ENCODE data around the gene PDE7B. TPM values are rescaled to one million over a fixed set of nuclear protein-coding genes. Genes with fewer than 3 reads are reported as not detected.

Gene PDE7B
- total RNA-seq, 1 experiment from 2014 or later: not detected

DNA sequence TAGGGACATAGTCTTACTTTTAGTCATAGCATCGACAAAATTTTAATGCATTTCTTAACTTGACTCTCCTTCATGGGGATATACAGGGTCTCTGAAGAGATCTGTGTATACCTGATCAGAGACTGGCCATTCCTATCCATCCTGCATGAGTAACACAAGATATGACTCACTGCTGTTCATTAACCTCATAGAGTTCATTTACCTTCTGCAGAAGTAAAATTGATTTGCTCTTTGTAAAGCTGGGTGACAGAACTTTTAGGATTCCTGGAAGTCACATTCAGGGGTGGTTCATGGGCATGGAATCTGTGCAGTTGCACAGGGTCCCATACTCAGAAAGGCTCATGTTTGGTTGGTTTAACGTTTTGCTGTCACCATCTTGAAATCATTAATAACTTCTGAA is 53.2 kb downstream of the PDE7B start:
- intact Hi-C loops (cut with micrococcal nuclease): no loop called here
- Histone ChIP-seq H3K27ac (ENCODE audit: low read length) (no peak overlapping the region), H4K20me1 (ENCODE audit: low read length) (no peaks in the 10 kb centered on the region), H2AFZ (ENCODE audit: low read length) (no peak overlapping the region), H3K4me2 (ENCODE audit: low read length) (no peak overlapping the region), H3K27me3 (ENCODE audit: low read length) (no peaks in the 10 kb centered on the region), H3K9me2 (replicated peaks; ENCODE audit: low read length) (no peaks in the 10 kb centered on the region), H3K79me2 (ENCODE audit: low read length) (no peaks in the 10 kb centered on the region), H3K36me3 (ENCODE audit: low read depth, low read length) (no peaks in the 10 kb centered on the region), H3K4me1 (ENCODE audit: insufficient read depth, low read length) (peaks cover 9% of the 10 kb centered on the region), H3F3A (ENCODE audit: low read length, unreplicated experiment) (no peaks in the 10 kb centered on the region), H3K9ac (ENCODE audit: low read length) (no peak overlapping the region), H3K4me3 (ENCODE audit: low read length) (no peak overlapping the region), H3K9me3 (ENCODE audit: low read length) (no peaks in the 10 kb centered on the region)
- TF ChIP-seq, protein P1, sequence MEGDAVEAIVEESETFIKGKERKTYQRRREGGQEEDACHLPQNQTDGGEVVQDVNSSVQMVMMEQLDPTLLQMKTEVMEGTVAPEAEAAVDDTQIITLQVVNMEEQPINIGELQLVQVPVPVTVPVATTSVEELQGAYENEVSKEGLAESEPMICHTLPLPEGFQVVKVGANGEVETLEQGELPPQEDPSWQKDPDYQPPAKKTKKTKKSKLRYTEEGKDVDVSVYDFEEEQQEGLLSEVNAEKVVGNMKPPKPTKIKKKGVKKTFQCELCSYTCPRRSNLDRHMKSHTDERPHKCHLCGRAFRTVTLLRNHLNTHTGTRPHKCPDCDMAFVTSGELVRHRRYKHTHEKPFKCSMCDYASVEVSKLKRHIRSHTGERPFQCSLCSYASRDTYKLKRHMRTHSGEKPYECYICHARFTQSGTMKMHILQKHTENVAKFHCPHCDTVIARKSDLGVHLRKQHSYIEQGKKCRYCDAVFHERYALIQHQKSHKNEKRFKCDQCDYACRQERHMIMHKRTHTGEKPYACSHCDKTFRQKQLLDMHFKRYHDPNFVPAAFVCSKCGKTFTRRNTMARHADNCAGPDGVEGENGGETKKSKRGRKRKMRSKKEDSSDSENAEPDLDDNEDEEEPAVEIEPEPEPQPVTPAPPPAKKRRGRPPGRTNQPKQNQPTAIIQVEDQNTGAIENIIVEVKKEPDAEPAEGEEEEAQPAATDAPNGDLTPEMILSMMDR (conservative IDR thresholded peaks at IDR 0.05; ENCODE audit: low read depth, low read length): no peak
- no peak for TF ChIP-seq EZH2 (IDR thresholded peaks at IDR 0.05; ENCODE audit: low read length, unreplicated experiment)
- TF ChIP-seq EZH2phosphoT487 (IDR thresholded peaks at IDR 0.05; ENCODE audit: borderline replicate concordance, low read length): no peak
- ChIA-PET POLR2A (ENCODE audit: unreplicated experiment) (no interaction called here), CTCF (no interaction called here)
- ATAC-seq: peak; percentile 77
- DNase-seq: peak; percentile 50
- BruUV-seq (replicated peaks): no TSS peak

DNA sequence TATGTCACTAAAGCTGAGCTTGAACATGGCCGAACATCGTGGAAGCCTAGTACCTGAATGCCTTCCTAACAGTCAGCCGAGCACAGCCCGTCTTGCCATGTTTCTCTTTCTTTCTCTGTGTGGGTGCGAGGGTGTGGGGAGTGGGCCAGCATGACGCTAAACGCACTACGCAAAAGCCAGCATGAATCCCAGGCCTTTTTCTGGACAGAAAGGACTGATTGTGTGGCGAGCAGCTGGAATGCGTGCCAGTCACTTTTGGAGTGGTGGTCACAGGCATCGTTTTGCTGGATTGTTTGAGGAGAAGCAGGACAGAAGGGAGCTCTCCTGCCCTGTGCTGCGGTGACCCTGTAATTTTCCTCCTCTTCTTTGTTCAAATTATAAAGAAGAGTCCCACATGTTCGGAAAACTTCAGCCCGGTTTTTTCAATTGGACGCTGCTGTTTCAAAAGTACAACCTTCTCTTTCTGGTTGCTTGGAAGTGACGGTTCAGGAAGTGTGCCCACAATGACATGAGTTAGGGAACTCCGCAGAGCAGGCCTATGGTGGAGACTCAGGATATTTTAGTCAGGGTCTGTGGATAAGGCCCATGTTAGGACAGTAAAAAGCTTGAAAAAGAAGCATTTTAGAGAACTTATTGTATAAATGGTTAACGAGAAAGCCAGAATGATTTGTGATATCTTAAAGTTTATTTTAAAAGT is 54.3 kb downstream of the PDE7B start:
- H2AFZ ChIP-seq (ENCODE audit: low read length): no peak overlapping the region

DNA sequence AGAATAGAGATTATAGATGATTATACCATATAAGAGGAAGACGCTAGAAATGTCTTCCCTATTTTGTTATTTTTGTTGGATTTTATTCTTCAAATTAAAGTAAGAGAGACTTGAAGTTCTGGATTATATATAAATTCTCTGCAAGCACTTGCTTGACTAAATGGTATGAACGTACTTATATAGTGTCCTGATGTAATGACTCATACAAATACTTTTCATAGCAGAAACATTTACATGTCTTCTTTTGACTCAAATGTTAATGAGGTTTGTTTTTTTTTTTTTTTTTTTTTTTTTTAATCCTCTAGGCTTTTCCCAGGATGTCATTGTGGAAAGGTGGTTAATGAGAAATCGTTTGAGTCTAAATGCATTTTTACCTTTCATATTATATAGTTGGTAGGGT is 55.0 kb downstream of the PDE7B start:
- Histone ChIP-seq H3K79me2 (ENCODE audit: low read length) (no peaks in the 10 kb centered on the region), H4K20me1 (ENCODE audit: low read length) (no peaks in the 10 kb centered on the region), H3K27me3 (ENCODE audit: low read length) (no peaks in the 10 kb centered on the region), H3K4me2 (ENCODE audit: low read length) (no peak overlapping the region), H2AFZ (ENCODE audit: low read length) (no peak overlapping the region), H3K9ac (ENCODE audit: low read length) (no peak overlapping the region), H3K4me1 (ENCODE audit: insufficient read depth, low read length) (peaks cover 9% of the 10 kb centered on the region), H3K36me3 (ENCODE audit: low read depth, low read length) (no peaks in the 10 kb centered on the region), H3K9me3 (ENCODE audit: low read length) (no peaks in the 10 kb centered on the region), H3K9me2 (replicated peaks; ENCODE audit: low read length) (no peaks in the 10 kb centered on the region), H3K4me3 (ENCODE audit: low read length) (no peak overlapping the region), H3K27ac (ENCODE audit: low read length) (no peak overlapping the region), H3F3A (ENCODE audit: low read length, unreplicated experiment) (no peaks in the 10 kb centered on the region)
- no TSS peak for BruUV-seq (replicated peaks)
- DNase-seq: peak; percentile 20
- ATAC-seq: no peak
- ChIA-PET CTCF (no interaction called here), POLR2A (ENCODE audit: unreplicated experiment) (no interaction called here)
- intact Hi-C loops (cut with micrococcal nuclease): no loop called here
- TF ChIP-seq EZH2phosphoT487 (IDR thresholded peaks at IDR 0.05; ENCODE audit: borderline replicate concordance, low read length) (no peak), EZH2 (IDR thresholded peaks at IDR 0.05; ENCODE audit: low read length, unreplicated experiment) (no peak)
- TF ChIP-seq, protein P1 (conservative IDR thresholded peaks at IDR 0.05; ENCODE audit: low read depth, low read length): no peak

More for the DNA sequence above, 54.3 kb downstream of the PDE7B start:
- H3K27me3 ChIP-seq (ENCODE audit: low read length): no peaks in the 10 kb centered on the region
- no TSS peak for BruUV-seq (replicated peaks)
- H3K4me1 ChIP-seq (ENCODE audit: insufficient read depth, low read length): peaks cover 9% of the 10 kb centered on the region
- no peaks in the 10 kb centered on the region for H3K9me2 ChIP-seq (replicated peaks; ENCODE audit: low read length)
- H3K4me2 ChIP-seq (ENCODE audit: low read length): no peak overlapping the region
- H3K79me2 ChIP-seq (ENCODE audit: low read length): no peaks in the 10 kb centered on the region
- CTCF ChIA-PET: no interaction called here
- intact Hi-C loops (cut with micrococcal nuclease): no loop called here
- H3K36me3 ChIP-seq (ENCODE audit: low read depth, low read length): no peaks in the 10 kb centered on the region
- no peak overlapping the region for H3K4me3 ChIP-seq (ENCODE audit: low read length)
- ATAC-seq (no peak), DNase-seq (no peak)
- POLR2A ChIA-PET (ENCODE audit: unreplicated experiment): no interaction called here
- no peaks in the 10 kb centered on the region for H3K9me3 ChIP-seq (ENCODE audit: low read length)
- H3K27ac ChIP-seq (ENCODE audit: low read length): no peak overlapping the region
- H4K20me1 ChIP-seq (ENCODE audit: low read length): no peaks in the 10 kb centered on the region
- TF ChIP-seq, protein P1 (conservative IDR thresholded peaks at IDR 0.05; ENCODE audit: low read depth, low read length): no peak
- TF ChIP-seq EZH2phosphoT487 (IDR thresholded peaks at IDR 0.05; ENCODE audit: borderline replicate concordance, low read length) (no peak), EZH2 (IDR thresholded peaks at IDR 0.05; ENCODE audit: low read length, unreplicated experiment) (no peak)
- no peak overlapping the region for H3K9ac ChIP-seq (ENCODE audit: low read length)
- no peaks in the 10 kb centered on the region for H3F3A ChIP-seq (ENCODE audit: low read length, unreplicated experiment)
